Measurements from ENCODE around the gene INSL3. TPM values are rescaled to one million over a fixed set of nuclear protein-coding genes. Genes with fewer than 3 reads are reported as not detected.

INSL3 gene
- total RNA-seq, 1 donor from 2014 or later: not detected

DNA sequence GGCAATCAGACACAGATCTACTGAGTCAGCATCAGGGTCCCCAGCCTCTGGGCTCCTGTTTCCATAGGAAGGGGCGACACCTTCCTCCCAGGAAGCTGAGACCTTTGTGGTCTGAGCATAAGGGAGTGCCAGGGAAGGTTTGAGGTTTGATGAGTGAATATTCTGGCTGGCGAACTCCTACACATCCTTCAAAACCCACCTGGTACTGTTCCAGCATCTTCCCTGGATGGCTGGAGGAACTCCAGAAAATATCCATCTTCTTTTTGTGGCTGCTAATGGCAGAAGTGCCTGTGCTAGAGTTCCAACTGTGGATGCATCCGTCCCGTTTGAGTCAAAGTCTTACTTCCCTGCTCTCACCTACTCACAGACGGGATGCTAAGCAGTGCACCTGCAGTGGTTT is 9.2 kb downstream of the INSL3 start:
- peaks cover 2% of the 10 kb centered on the region for H3K36me3 Mint-ChIP-seq (ENCODE audit: low read depth)
- H3K4me3 Mint-ChIP-seq (ENCODE audit: unreplicated experiment): no peak overlapping the region
- TF ChIP-seq, protein P1, sequence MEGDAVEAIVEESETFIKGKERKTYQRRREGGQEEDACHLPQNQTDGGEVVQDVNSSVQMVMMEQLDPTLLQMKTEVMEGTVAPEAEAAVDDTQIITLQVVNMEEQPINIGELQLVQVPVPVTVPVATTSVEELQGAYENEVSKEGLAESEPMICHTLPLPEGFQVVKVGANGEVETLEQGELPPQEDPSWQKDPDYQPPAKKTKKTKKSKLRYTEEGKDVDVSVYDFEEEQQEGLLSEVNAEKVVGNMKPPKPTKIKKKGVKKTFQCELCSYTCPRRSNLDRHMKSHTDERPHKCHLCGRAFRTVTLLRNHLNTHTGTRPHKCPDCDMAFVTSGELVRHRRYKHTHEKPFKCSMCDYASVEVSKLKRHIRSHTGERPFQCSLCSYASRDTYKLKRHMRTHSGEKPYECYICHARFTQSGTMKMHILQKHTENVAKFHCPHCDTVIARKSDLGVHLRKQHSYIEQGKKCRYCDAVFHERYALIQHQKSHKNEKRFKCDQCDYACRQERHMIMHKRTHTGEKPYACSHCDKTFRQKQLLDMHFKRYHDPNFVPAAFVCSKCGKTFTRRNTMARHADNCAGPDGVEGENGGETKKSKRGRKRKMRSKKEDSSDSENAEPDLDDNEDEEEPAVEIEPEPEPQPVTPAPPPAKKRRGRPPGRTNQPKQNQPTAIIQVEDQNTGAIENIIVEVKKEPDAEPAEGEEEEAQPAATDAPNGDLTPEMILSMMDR (IDR thresholded peaks at IDR 0.05): no peak
- peaks cover 23% of the 10 kb centered on the region for H3K27me3 Mint-ChIP-seq (ENCODE audit: low read depth)
- H3K9me3 Mint-ChIP-seq (ENCODE audit: low read depth): no peaks in the 10 kb centered on the region
- no peaks in the 10 kb centered on the region for H3K4me1 Mint-ChIP-seq (ENCODE audit: low read depth)
- DNase-seq (ENCODE audit: low spot score): no peak
- H3K27ac Mint-ChIP-seq (ENCODE audit: unreplicated experiment): no peak overlapping the region

- peaks cover 23% of the 10 kb centered on the region for H3K27me3 Mint-ChIP-seq (ENCODE audit: low read depth)
Measured at GRCh38 chr19:17811681-17812080, 9.6 kb downstream of the INSL3 start.

DNA sequence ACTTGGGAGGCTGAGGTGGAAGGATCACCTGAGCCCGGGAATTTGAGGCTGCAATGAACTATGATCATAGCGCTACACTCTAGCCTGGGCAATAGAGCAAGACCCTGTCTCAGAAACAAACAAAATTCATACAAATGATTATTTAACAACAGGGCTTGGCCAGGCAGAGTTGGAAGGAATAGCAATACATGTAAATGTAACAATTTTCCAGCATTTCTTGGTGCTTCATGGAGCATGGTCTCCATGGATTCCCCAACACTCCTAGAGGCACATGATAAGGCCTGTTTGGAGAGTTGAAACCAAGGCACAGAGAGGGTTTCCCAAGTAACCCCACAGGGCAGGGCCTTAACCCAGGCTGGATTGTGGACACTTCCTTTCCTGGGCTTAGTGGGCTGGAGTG is 10.2 kb downstream of the INSL3 start:
- Mint-ChIP-seq H3K27ac (ENCODE audit: unreplicated experiment) (no peak overlapping the region), H3K4me3 (ENCODE audit: unreplicated experiment) (no peak overlapping the region), H3K9me3 (ENCODE audit: low read depth) (no peaks in the 10 kb centered on the region), H3K4me1 (ENCODE audit: low read depth) (no peaks in the 10 kb centered on the region), H3K27me3 (ENCODE audit: low read depth) (peaks cover 23% of the 10 kb centered on the region), H3K36me3 (ENCODE audit: low read depth) (peaks cover 2% of the 10 kb centered on the region)
- no peak for DNase-seq (ENCODE audit: low spot score)
- TF ChIP-seq, protein P1 (IDR thresholded peaks at IDR 0.05): no peak

More at GRCh38 chr19:17811681-17812080, 9.6 kb downstream of the INSL3 start:
- TF ChIP-seq, protein P1 (IDR thresholded peaks at IDR 0.05): no peak
- Mint-ChIP-seq H3K4me3 (ENCODE audit: unreplicated experiment) (no peak overlapping the region), H3K4me1 (ENCODE audit: low read depth) (no peaks in the 10 kb centered on the region), H3K9me3 (ENCODE audit: low read depth) (no peaks in the 10 kb centered on the region), H3K36me3 (ENCODE audit: low read depth) (peaks cover 2% of the 10 kb centered on the region), H3K27ac (ENCODE audit: unreplicated experiment) (no peak overlapping the region)
- no peak for DNase-seq (ENCODE audit: low spot score)

DNA sequence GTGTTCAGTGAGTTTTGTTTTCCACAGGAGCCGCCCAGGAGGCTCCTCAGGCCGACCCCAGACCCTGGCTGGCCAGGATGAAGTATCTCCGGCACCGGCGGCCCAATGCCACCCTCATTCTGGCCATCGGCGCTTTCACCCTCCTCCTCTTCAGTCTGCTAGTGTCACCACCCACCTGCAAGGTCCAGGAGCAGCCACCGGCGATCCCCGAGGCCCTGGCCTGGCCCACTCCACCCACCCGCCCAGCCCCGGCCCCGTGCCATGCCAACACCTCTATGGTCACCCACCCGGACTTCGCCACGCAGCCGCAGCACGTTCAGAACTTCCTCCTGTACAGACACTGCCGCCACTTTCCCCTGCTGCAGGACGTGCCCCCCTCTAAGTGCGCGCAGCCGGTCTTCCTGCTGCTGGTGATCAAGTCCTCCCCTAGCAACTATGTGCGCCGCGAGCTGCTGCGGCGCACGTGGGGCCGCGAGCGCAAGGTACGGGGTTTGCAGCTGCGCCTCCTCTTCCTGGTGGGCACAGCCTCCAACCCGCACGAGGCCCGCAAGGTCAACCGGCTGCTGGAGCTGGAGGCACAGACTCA is 13.5 kb downstream of the INSL3 start:
- Mint-ChIP-seq H3K27me3 (ENCODE audit: low read depth) (peaks cover 35% of the 10 kb centered on the region), H3K27ac (ENCODE audit: unreplicated experiment) (no peak overlapping the region), H3K4me1 (ENCODE audit: low read depth) (no peaks in the 10 kb centered on the region), H3K4me3 (ENCODE audit: unreplicated experiment) (no peak overlapping the region), H3K36me3 (ENCODE audit: low read depth) (peaks cover 2% of the 10 kb centered on the region), H3K9me3 (ENCODE audit: low read depth) (no peaks in the 10 kb centered on the region)
- TF ChIP-seq, protein P1 (IDR thresholded peaks at IDR 0.05): no peak
- DNase-seq (ENCODE audit: low spot score): no peak

DNA sequence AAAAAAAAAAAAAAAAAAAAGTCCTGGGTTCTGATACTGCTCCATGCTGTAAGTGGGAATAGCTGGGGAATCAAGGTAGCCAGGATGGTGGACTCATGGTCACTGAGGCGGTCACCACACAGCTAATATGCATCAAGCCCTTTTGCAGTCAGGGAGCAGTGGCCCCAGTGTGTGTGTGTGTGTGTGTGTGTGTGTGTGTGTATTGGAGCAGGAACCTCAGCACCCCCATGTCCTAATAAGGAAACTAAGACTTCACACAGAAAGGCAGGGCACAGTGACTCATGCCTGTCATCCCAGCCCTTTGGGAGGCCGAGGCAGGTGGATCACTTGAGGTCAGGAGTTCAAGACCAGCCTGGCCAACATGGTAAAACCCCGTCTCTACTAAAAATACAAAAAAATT is 14.4 kb downstream of the INSL3 start:
- H3K4me1 Mint-ChIP-seq (ENCODE audit: low read depth): no peaks in the 10 kb centered on the region
- no peak for DNase-seq (ENCODE audit: low spot score)
- H3K27ac Mint-ChIP-seq (ENCODE audit: unreplicated experiment): no peak overlapping the region
- no peak overlapping the region for H3K4me3 Mint-ChIP-seq (ENCODE audit: unreplicated experiment)
- H3K36me3 Mint-ChIP-seq (ENCODE audit: low read depth): peaks cover 2% of the 10 kb centered on the region
- TF ChIP-seq, protein P1 (IDR thresholded peaks at IDR 0.05): no peak
- H3K9me3 Mint-ChIP-seq (ENCODE audit: low read depth): no peaks in the 10 kb centered on the region
- peaks cover 32% of the 10 kb centered on the region for H3K27me3 Mint-ChIP-seq (ENCODE audit: low read depth)

Measured in chondrocyte (in vitro differentiated cells).